Retina (tissue), 1 donor: ENCODE measurements around the gene PLCXD1.
A peak's percentile ranks its signal among the peaks of the same experiment; 100 is the strongest.
"Not testable (repeated sequence)": the region's sequence is repeated elsewhere in the genome, so short reads cannot be mapped to it uniquely, and the experiment has no call there.

Experiments used
- DNase-seq: peaks from one replicate; pipeline ENCODE4 v3.0.0-alpha.2; 2016

PLCXD1 gene

GRCh38 chrX:264634-265455 is 16.3 kb upstream of the PLCXD1 start:
- no peak for DNase-seq

- no peak for DNase-seq
These were observed 15.7 kb upstream of the PLCXD1 start for GRCh38 chrX:265502-265901.

- no peak for DNase-seq
These were observed 13.4 kb upstream of the PLCXD1 start for GRCh38 chrX:267771-268261.

- no peak for DNase-seq
These were observed 10.3 kb upstream of the PLCXD1 start for GRCh38 chrX:270848-271367.

GRCh38 chrX:274904-275475 is 6.2 kb upstream of the PLCXD1 start:
- no peak for DNase-seq

- no peak for DNase-seq
These were observed 5.7 kb upstream of the PLCXD1 start for GRCh38 chrX:275476-275966.

- DNase-seq = peak; percentile 57
These were observed 5.1 kb upstream of the PLCXD1 start for GRCh38 chrX:275967-276580.

- DNase-seq = no peak
These were observed 4.5 kb upstream of the PLCXD1 start for GRCh38 chrX:276581-277201.

- not testable (repeated sequence) for DNase-seq
These were observed 1.2 kb upstream of the PLCXD1 start for GRCh38 chrX:279757-280604.

- not testable (repeated sequence) for DNase-seq
These were observed 459 bp upstream of the PLCXD1 start for GRCh38 chrX:280722-281121.

- DNase-seq = not testable (repeated sequence)
These were observed 960 bp downstream of the PLCXD1 start for GRCh38 chrX:282000-282681.

- DNase-seq = peak; percentile 91
These were observed 2.1 kb downstream of the PLCXD1 start for GRCh38 chrX:283115-283845.

GRCh38 chrX:285076-285677 is 4.0 kb downstream of the PLCXD1 start:
- DNase-seq = no peak

- DNase-seq = no peak
These were observed 6.5 kb downstream of the PLCXD1 start for GRCh38 chrX:287670-288069.

- DNase-seq = no peak
These were observed 7.4 kb downstream of the PLCXD1 start for GRCh38 chrX:288561-288991.

- DNase-seq = no peak
These were observed 9.4 kb downstream of the PLCXD1 start for GRCh38 chrX:290476-291166.

GRCh38 chrX:291411-291901 is 10.3 kb downstream of the PLCXD1 start:
- DNase-seq = no peak

- no peak for DNase-seq
These were observed 12.0 kb downstream of the PLCXD1 start for GRCh38 chrX:292900-293897.
